ENCODE data around the gene PCMTD2. TPM values are rescaled to one million over a fixed set of nuclear protein-coding genes. Genes with fewer than 3 reads are reported as not detected.
"Not testable (repeated sequence)": the region's sequence is repeated elsewhere in the genome, so short reads cannot be mapped to it uniquely, and the experiment has no call there.

PCMTD2 gene
- total and polyA plus RNA-seq, 10 of the 15 experiments (the other 5 are each of a cell fraction or from before 2014, with no cell fraction given) = 6.8 to 36.8 (median 16.5) TPM

GRCh38 chr20:64286447-64287263 lies 31.1 kb downstream of the PCMTD2 start:
- BruUV-seq (replicated peaks); ATAC-seq; intact Hi-C loops (cut with micrococcal nuclease; ENCODE audit: unreplicated experiment); H3K4me3 ChIP-seq; H4K20me1 ChIP-seq (ENCODE audit: control insufficient read depth, insufficient read depth); H3K27me3 ChIP-seq (replicated peaks in 1 of 2; ENCODE audit: control insufficient read depth in 2 of 2, insufficient read depth in 2 of 2, low read length in 1 of 2); H3K79me2 ChIP-seq (ENCODE audit: control insufficient read depth, insufficient read depth, low read length); H3K36me3 ChIP-seq (ENCODE audit: control insufficient read depth in 2 of 2, insufficient read depth in 2 of 2, low read length in 1 of 2); POLR2A ChIA-PET; H2AFZ ChIP-seq (ENCODE audit: control insufficient read depth, low read depth, low read length); H3K4me2 ChIP-seq (ENCODE audit: control insufficient read depth, insufficient read depth); H3K9ac ChIP-seq (ENCODE audit: control insufficient read depth, insufficient read depth, low read length); DNase-seq (ENCODE audit: low read depth, low spot score); H3K4me1 ChIP-seq (ENCODE audit: control insufficient read depth, insufficient read depth, low read length); H3K9me3 ChIP-seq (replicated peaks; ENCODE audit: control insufficient read depth, insufficient read depth, low read length); H3K27ac ChIP-seq (ENCODE audit: control insufficient read depth, insufficient read depth); in situ Hi-C loops (cut with MboI): not testable (repeated sequence)
- ChIA-PET SMC1A (ENCODE audit: uncharacterized antibody, unreplicated experiment) (interaction anchor here (0.7 to 1.4 kb wide), 3 partner anchors 25 to 63 kb away, joined by 3 read pairs; no protein-coding TSS in a partner anchor), RAD21 (ENCODE audit: unreplicated experiment) (interaction anchor here (0.9 to 1.6 kb wide), 2 partner anchors 34 to 46 kb away, joined by 3 to 5 read pairs; no protein-coding TSS in a partner anchor), CTCF (interaction anchor here (0.7 to 4.9 kb wide), 16 partner anchors 10 to 527 kb away, joined by 3 to 99 read pairs (median 5); partner anchors contain the start of genes NPBWR2 and PCMTD2)
- TF ChIP-seq NR2C1 (IDR thresholded peaks at IDR 0.05) = peak; percentile 49; the same call in 1 of the 2 replicates
- FAIRE-seq = peak; percentile 94
- 94% methylated on average over 24 of the region's 30 CpGs for WGBS (ENCODE audit: insufficient coverage, insufficient replicate concordance, low lambda C conversion rate, missing lambda C conversion rate)

DNA sequence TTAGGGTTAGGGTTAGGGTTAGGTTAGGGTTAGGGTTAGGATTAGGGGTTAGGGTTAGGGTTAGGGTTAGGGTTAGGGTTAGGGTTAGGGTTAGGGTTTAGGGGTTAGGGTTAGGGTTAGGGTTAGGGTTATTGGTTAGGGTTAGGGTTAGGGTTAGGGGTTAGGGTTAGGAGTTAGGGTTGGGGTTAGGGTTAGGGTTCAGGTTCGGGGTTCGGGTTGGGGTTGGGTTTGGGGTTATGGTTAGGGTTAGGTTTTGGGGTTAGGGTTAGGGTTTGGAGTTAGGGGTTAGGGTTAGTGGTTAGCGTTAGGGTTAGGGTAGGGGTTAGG lies 31.7 kb downstream of the PCMTD2 start:
- H2AFZ ChIP-seq (ENCODE audit: control insufficient read depth, low read depth, low read length); DNase-seq (ENCODE audit: low read depth, low spot score); H3K9ac ChIP-seq (ENCODE audit: control insufficient read depth, insufficient read depth, low read length); intact Hi-C loops (cut with micrococcal nuclease; ENCODE audit: unreplicated experiment); SMC1A ChIA-PET (ENCODE audit: uncharacterized antibody, unreplicated experiment); H3K9me3 ChIP-seq (replicated peaks; ENCODE audit: control insufficient read depth, insufficient read depth, low read length); H3K27me3 ChIP-seq (replicated peaks in 1 of 2; ENCODE audit: control insufficient read depth in 2 of 2, insufficient read depth in 2 of 2, low read length in 1 of 2); FAIRE-seq; in situ Hi-C loops (cut with MboI); CTCF ChIA-PET; H3K4me3 ChIP-seq; H3K4me2 ChIP-seq (ENCODE audit: control insufficient read depth, insufficient read depth); H3K36me3 ChIP-seq (ENCODE audit: control insufficient read depth in 2 of 2, insufficient read depth in 2 of 2, low read length in 1 of 2); BruUV-seq (replicated peaks); POLR2A ChIA-PET; H4K20me1 ChIP-seq (ENCODE audit: control insufficient read depth, insufficient read depth); H3K79me2 ChIP-seq (ENCODE audit: control insufficient read depth, insufficient read depth, low read length); RAD21 ChIA-PET (ENCODE audit: unreplicated experiment); ATAC-seq; H3K27ac ChIP-seq (ENCODE audit: control insufficient read depth, insufficient read depth); H3K4me1 ChIP-seq (ENCODE audit: control insufficient read depth, insufficient read depth, low read length): not testable (repeated sequence)
- TF ChIP-seq NR2C1 (IDR thresholded peaks at IDR 0.05) = 0 out of 2 replicates have a peak, but pooled peaks have one; percentile 24
- 73% methylated on average over 3 of the region's 3 CpGs for WGBS (ENCODE audit: insufficient coverage, insufficient replicate concordance, low lambda C conversion rate, missing lambda C conversion rate)

GRCh38 chr20:64292167-64292566 lies 36.6 kb downstream of the PCMTD2 start:
- intact Hi-C loops (cut with micrococcal nuclease; ENCODE audit: unreplicated experiment); H3K36me3 ChIP-seq (ENCODE audit: control insufficient read depth in 2 of 2, insufficient read depth in 2 of 2, low read length in 1 of 2); H3K79me2 ChIP-seq (ENCODE audit: control insufficient read depth, insufficient read depth, low read length); FAIRE-seq; H3K4me3 ChIP-seq; H2AFZ ChIP-seq (ENCODE audit: control insufficient read depth, low read depth, low read length); H3K4me2 ChIP-seq (ENCODE audit: control insufficient read depth, insufficient read depth); RAD21 ChIA-PET (ENCODE audit: unreplicated experiment); H3K9me3 ChIP-seq (replicated peaks; ENCODE audit: control insufficient read depth, insufficient read depth, low read length); H3K9ac ChIP-seq (ENCODE audit: control insufficient read depth, insufficient read depth, low read length); in situ Hi-C loops (cut with MboI); CTCF ChIA-PET; H4K20me1 ChIP-seq (ENCODE audit: control insufficient read depth, insufficient read depth); H3K4me1 ChIP-seq (ENCODE audit: control insufficient read depth, insufficient read depth, low read length); DNase-seq (ENCODE audit: low read depth, low spot score); H3K27me3 ChIP-seq (replicated peaks in 1 of 2; ENCODE audit: control insufficient read depth in 2 of 2, insufficient read depth in 2 of 2, low read length in 1 of 2); SMC1A ChIA-PET (ENCODE audit: uncharacterized antibody, unreplicated experiment); POLR2A ChIA-PET; BruUV-seq (replicated peaks); H3K27ac ChIP-seq (ENCODE audit: control insufficient read depth, insufficient read depth); ATAC-seq: not testable (repeated sequence)
- 56% methylated on average over 9 of the region's 13 CpGs for WGBS (ENCODE audit: insufficient coverage, insufficient replicate concordance, low lambda C conversion rate, missing lambda C conversion rate)

DNA sequence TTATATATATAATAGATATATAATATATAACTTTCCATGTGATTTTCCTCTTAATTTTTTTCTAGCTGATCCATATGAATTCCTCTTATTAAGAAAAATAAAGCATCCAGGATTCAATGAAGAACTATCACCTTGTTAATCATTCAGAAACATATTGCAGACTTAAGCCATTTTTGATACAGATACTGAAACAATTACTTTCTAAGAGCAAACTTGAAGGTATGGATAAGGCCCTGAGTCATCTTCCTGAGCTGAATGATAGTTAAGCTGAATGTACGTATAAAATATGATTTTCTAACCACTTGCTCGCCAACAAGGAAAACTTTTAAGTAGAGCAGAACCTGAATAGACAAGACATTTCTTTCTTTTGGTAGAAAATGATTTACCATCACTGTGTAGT lies 47.5 kb downstream of the PCMTD2 start:
- H3K9me3 ChIP-seq (replicated peaks; ENCODE audit: control insufficient read depth, insufficient read depth, low read length); H3K4me2 ChIP-seq (ENCODE audit: control insufficient read depth, insufficient read depth); H3K27ac ChIP-seq (ENCODE audit: control insufficient read depth, insufficient read depth); CTCF ChIA-PET; BruUV-seq (replicated peaks); DNase-seq (ENCODE audit: low read depth, low spot score); H3K36me3 ChIP-seq (ENCODE audit: control insufficient read depth in 2 of 2, insufficient read depth in 2 of 2, low read length in 1 of 2); H3K4me1 ChIP-seq (ENCODE audit: control insufficient read depth, insufficient read depth, low read length); H3K79me2 ChIP-seq (ENCODE audit: control insufficient read depth, insufficient read depth, low read length); H3K9ac ChIP-seq (ENCODE audit: control insufficient read depth, insufficient read depth, low read length); H3K4me3 ChIP-seq; intact Hi-C loops (cut with micrococcal nuclease; ENCODE audit: unreplicated experiment); POLR2A ChIA-PET; in situ Hi-C loops (cut with MboI); FAIRE-seq; H4K20me1 ChIP-seq (ENCODE audit: control insufficient read depth, insufficient read depth); ATAC-seq; H3K27me3 ChIP-seq (replicated peaks in 1 of 2; ENCODE audit: control insufficient read depth in 2 of 2, insufficient read depth in 2 of 2, low read length in 1 of 2); SMC1A ChIA-PET (ENCODE audit: uncharacterized antibody, unreplicated experiment); H2AFZ ChIP-seq (ENCODE audit: control insufficient read depth, low read depth, low read length); RAD21 ChIA-PET (ENCODE audit: unreplicated experiment): not testable (repeated sequence)
- 42% methylated on average over 2 of the region's 2 CpGs for WGBS (ENCODE audit: insufficient coverage, insufficient replicate concordance, low lambda C conversion rate, missing lambda C conversion rate)

Measured in GM12878 (cell line).